C4-2B (cell line): ENCODE measurements around the gene ELL.

Experiments
- CTCF ChIP-seq: fragments of 450-650 bp; conservative IDR thresholded peaks from 2 replicates; pipeline ENCODE4 v1.5.1; 2017; ENCODE audit warnings: mild to moderate bottlenecking
- ZFX ChIP-seq: fragments of 450-650 bp; IDR thresholded peaks from 2 replicates; pipeline ENCODE4 v1.6.1; 2017

DNA sequence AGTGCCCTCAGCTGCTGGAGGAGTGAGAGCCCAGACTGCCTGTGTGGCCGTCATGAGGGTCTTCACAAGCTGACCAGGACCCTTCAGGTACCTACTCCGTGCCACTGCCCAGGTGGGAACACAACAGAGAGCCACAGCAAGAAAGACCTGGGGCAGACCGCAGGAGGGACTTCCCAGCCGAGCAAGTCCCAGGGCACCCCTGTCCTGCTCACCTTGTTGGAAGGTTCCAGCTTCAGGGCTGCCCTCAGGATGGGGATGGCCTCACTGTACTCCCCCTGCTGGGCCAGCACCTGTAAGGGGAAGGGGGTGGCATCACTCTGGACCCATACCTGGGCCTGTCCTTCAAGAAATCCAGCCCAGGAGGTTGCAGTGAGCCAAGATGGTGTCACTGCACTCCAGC lies 11.2 kb upstream of the ELL start:
- no peak for TF ChIP-seq CTCF
- no peak for TF ChIP-seq ZFX
